Testis (tissue), 3 donors: ENCODE measurements around the gene MRPS24. TPM values are rescaled to one million over a fixed set of nuclear protein-coding genes. Genes with fewer than 3 reads are reported as not detected.

ENCODE experiments used
- DNase-seq: peaks from one replicate; pipeline ENCODE4 v3.0.0-alpha.2; 2019
- H3K27ac ChIP-seq, 2 donors: fragments of 200-600 bp; sonication (generic); one replicate each; pipeline ENCODE4 v1.5.1; 2019
- H3K27me3 ChIP-seq: fragments of 200-600 bp; sonication (generic); one replicate; pipeline ENCODE4 v1.5.1; 2019
- H3K36me3 ChIP-seq: fragments of 200-600 bp; sonication (generic); one replicate; pipeline ENCODE4 v1.5.1; 2017; ENCODE audit warnings: low read depth; ENCODE audit errors: missing control alignments
- H3K4me1 ChIP-seq: fragments of 200-600 bp; sonication (generic); one replicate; pipeline ENCODE4 v1.5.1; 2019
- H3K4me3 ChIP-seq, 2 donors: fragments of 200-600 bp; sonication (generic); one replicate each; pipeline ENCODE4 v1.5.1; 2017 to 2019
- H3K9me3 ChIP-seq: fragments of 200-600 bp; sonication (generic); one replicate; pipeline ENCODE4 v1.5.1; 2017
- POLR2A ChIP-seq: fragments of 450-650 bp; IDR thresholded peaks from one replicate; pipeline ENCODE4 v1.6.1; 2017; ENCODE audit warnings: antibody characterized with exemption, mild to moderate bottlenecking, moderate library complexity
- WGBS, 2 donors: methylation state at CpG; one replicate each; pipeline ENCODE4 v1.1.5; 2018; 5-methylcytosine and 5-hydroxymethylcytosine counted together
- intact Hi-C: fragments of 100-400 bp; cut with DNase I; formaldehyde crosslinking; loops from one replicate; pipeline ENCODE4 v1.15.1; 2023; ENCODE audit warnings: low total_unique reads
- polyA plus RNA-seq: library from polyadenylated mRNA; stranded (reverse); fragments of 350-450 nt; fragmentation: Illumina TruSeq; extraction: RNeasy Lipid Tissue Mini Kit (QIAGEN cat#74804); gene quantifications from one replicate; pipeline ENCODE4 v1.2.3, GENCODE V29; 2014; ENCODE audit warnings: low read depth, low replicate concordance; ENCODE audit not compliant: insufficient read depth
- total RNA-seq, 2 donors: library from RNA; depleted of rRNA; stranded (reverse); fragments of >200 nt; gene quantifications; one replicate each; pipeline ENCODE4 v1.2.3, GENCODE V29; 2016
- TF ChIP-seq, protein P1 (sequence below), 3 experiments: fragments of 450-650 bp in 2 of 3; fragments of 200-600 bp in 1 of 3; sonication (generic) in 1 of 3; IDR thresholded peaks; one replicate each; pipeline ENCODE4 v1.5.1; 2016 to 2019; ENCODE audit warnings: antibody characterized with exemption in 3 of 3, mild to moderate bottlenecking in 2 of 3, moderate library complexity in 1 of 3

The MRPS24 gene
- total and polyA plus RNA-seq, 3 donors from 2014 or later = 71.1 to 115 (median 80.8) TPM

- Histone ChIP-seq H3K27ac (no peak overlapping the region), H3K4me1 (no peaks in the 10 kb centered on the region), H3K27me3 (no peaks in the 10 kb centered on the region), H3K36me3 (no peaks in the 10 kb centered on the region), H3K9me3 (no peaks in the 10 kb centered on the region), H3K4me3 (no peak overlapping the region)
- DNase-seq = no peak
- TF ChIP-seq, protein P1, sequence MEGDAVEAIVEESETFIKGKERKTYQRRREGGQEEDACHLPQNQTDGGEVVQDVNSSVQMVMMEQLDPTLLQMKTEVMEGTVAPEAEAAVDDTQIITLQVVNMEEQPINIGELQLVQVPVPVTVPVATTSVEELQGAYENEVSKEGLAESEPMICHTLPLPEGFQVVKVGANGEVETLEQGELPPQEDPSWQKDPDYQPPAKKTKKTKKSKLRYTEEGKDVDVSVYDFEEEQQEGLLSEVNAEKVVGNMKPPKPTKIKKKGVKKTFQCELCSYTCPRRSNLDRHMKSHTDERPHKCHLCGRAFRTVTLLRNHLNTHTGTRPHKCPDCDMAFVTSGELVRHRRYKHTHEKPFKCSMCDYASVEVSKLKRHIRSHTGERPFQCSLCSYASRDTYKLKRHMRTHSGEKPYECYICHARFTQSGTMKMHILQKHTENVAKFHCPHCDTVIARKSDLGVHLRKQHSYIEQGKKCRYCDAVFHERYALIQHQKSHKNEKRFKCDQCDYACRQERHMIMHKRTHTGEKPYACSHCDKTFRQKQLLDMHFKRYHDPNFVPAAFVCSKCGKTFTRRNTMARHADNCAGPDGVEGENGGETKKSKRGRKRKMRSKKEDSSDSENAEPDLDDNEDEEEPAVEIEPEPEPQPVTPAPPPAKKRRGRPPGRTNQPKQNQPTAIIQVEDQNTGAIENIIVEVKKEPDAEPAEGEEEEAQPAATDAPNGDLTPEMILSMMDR (IDR thresholded peaks at IDR 0.05) = no peak
- no peak for TF ChIP-seq POLR2A
- intact Hi-C loops = no loop called here
- 87 to 93% methylated on average over 4 of the region's 4 CpGs for WGBS, 2 donors
These were observed 15.3 kb upstream of the MRPS24 start for GRCh38 chr7:43884617-43885016.

DNA sequence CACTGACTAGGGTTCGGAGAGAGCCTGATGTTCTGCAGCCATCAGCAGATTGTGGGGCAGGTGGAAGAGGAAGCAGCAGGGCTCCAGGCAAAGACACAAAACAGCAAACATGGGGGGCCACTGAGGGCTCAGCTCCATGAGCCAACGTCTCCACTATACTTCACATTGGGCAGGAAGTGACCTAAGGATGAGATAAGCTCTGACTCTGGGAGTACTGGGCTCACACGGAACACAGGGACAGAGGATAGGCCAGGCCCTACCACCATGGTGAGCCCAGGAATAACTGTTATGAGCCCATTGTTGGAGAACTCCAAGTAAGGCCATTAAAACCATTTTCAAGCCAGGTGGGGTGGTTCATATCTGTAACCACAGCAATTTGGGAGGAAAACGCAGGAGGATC lies 14.9 kb upstream of the MRPS24 start:
- no peak for DNase-seq
- TF ChIP-seq, protein P1 (IDR thresholded peaks at IDR 0.05) = no peak
- TF ChIP-seq POLR2A = no peak
- 66 to 84% methylated on average over 4 of the region's 4 CpGs for WGBS, 2 donors
- Histone ChIP-seq H3K36me3 (no peaks in the 10 kb centered on the region), H3K4me3 (no peak overlapping the region), H3K9me3 (no peaks in the 10 kb centered on the region), H3K27me3 (no peaks in the 10 kb centered on the region), H3K27ac (no peak overlapping the region), H3K4me1 (no peaks in the 10 kb centered on the region)
- intact Hi-C loops = no loop called here

GRCh38 chr7:43880596-43880995 lies 11.3 kb upstream of the MRPS24 start:
- 78 to 82% methylated on average over 5 of the region's 5 CpGs for WGBS, 2 donors
- H3K36me3 ChIP-seq = no peaks in the 10 kb centered on the region
- no peaks in the 10 kb centered on the region for H3K27me3 ChIP-seq
- no peak for DNase-seq
- H3K4me1 ChIP-seq = no peaks in the 10 kb centered on the region
- intact Hi-C loops = no loop called here
- H3K27ac ChIP-seq = no peak overlapping the region
- no peak overlapping the region for H3K4me3 ChIP-seq
- no peaks in the 10 kb centered on the region for H3K9me3 ChIP-seq
- no peak for TF ChIP-seq POLR2A
- TF ChIP-seq, protein P1 (IDR thresholded peaks at IDR 0.05) = no peak

GRCh38 chr7:43879477-43879876 lies 10.2 kb upstream of the MRPS24 start:
- Histone ChIP-seq H3K27ac (no peak overlapping the region), H3K27me3 (no peaks in the 10 kb centered on the region), H3K9me3 (no peaks in the 10 kb centered on the region), H3K4me1 (no peaks in the 10 kb centered on the region), H3K4me3 (no peak overlapping the region), H3K36me3 (no peaks in the 10 kb centered on the region)
- DNase-seq = no peak
- 49 to 64% methylated on average over 2 of the region's 2 CpGs for whole genome bisulfite sequencing, 2 donors
- intact Hi-C loops = no loop called here
- TF ChIP-seq POLR2A = no peak
- TF ChIP-seq, protein P1 (IDR thresholded peaks at IDR 0.05) = no peak

DNA sequence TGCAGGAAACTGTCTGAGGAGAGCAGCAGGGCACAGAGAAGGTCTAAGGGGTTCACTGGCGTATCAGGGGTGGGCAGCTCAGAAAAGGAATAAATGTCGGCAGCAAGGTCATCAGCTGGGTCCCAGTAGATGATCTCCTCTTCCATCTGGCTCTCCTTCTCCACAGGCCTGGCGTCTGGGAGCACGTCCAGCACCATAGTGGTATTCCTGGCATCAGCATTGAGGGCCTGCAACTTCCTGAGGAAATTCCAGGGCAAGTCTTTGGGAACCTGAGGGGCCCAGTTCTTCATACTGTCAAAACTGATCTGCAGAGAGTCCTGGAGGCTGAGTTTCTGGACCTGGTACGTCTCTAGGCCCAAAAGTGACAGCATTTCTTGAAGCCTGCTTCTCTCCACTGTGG lies 9.6 kb upstream of the MRPS24 start:
- TF ChIP-seq, protein P1 (IDR thresholded peaks at IDR 0.05) = no peak
- TF ChIP-seq POLR2A = no peak
- Histone ChIP-seq H3K27ac (no peak overlapping the region), H3K4me1 (no peaks in the 10 kb centered on the region), H3K9me3 (no peaks in the 10 kb centered on the region), H3K36me3 (no peaks in the 10 kb centered on the region), H3K27me3 (no peaks in the 10 kb centered on the region), H3K4me3 (no peak overlapping the region)
- intact Hi-C loops = no loop called here
- WGBS, 2 donors = 60 to 87% methylated on average over 4 to 5 of the region's 5 CpGs
- DNase-seq = no peak
